ENCODE data around the gene GCM1. TPM values are rescaled to one million over a fixed set of nuclear protein-coding genes. Genes with fewer than 3 reads are reported as not detected.

GCM1 gene
- total RNA-seq, 1 donor from 2014 or later = not detected

DNA sequence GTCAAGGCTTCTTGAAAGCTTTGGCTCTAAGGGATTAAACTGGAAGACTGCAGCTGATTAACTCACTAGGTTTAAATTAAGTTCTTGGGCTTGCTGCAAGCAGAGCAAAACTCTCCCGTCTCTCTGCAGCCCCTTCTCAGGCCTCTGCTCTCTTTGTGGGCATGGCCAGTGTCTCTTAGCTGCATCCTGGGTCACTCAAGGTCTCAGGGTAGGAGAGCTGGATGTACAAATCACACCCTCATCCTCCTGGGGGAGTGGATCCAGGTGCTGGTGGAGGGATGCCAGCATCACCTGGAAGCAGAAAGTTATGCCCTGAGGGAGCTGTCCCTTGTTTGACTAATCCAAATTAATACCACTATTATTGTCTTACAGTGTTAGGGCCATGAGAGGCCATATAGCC lies 35.8 kb downstream of the GCM1 start:
- Histone ChIP-seq H3K27me3 (ENCODE audit: control insufficient read depth, insufficient read depth, low read length) (no peaks in the 10 kb centered on the region), H3K36me3 (ENCODE audit: control insufficient read depth, insufficient read depth, low read length) (no peaks in the 10 kb centered on the region), H3K4me3 (ENCODE audit: low read depth, low read length) (no peak overlapping the region)
- TF ChIP-seq, protein P1, sequence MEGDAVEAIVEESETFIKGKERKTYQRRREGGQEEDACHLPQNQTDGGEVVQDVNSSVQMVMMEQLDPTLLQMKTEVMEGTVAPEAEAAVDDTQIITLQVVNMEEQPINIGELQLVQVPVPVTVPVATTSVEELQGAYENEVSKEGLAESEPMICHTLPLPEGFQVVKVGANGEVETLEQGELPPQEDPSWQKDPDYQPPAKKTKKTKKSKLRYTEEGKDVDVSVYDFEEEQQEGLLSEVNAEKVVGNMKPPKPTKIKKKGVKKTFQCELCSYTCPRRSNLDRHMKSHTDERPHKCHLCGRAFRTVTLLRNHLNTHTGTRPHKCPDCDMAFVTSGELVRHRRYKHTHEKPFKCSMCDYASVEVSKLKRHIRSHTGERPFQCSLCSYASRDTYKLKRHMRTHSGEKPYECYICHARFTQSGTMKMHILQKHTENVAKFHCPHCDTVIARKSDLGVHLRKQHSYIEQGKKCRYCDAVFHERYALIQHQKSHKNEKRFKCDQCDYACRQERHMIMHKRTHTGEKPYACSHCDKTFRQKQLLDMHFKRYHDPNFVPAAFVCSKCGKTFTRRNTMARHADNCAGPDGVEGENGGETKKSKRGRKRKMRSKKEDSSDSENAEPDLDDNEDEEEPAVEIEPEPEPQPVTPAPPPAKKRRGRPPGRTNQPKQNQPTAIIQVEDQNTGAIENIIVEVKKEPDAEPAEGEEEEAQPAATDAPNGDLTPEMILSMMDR (IDR thresholded peaks at IDR 0.05; ENCODE audit: insufficient read depth, low read length, poor library complexity, severe bottlenecking) = no peak
- DNase-seq (ENCODE audit: low read depth) = no peak

DNA sequence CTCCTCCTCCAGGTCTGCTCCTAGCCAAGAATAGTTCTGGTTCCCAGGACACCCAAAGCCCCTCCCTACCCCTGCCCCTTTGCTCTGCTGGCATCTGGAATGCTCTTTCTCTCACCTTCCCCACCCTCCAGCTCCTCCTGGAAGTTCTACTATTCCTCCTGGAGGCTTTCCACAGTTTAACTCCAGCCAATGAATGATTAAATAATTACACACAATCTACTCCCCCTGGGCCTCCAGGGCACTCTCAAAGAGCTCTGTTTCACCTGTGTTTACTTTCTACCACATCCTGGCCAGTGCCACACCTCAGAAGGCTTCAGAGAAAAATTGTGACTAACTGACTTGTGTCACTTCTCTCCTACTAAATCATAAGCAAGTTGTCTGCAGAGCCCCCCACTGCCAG lies 36.2 kb downstream of the GCM1 start:
- Histone ChIP-seq H3K4me3 (ENCODE audit: low read depth, low read length) (no peak overlapping the region), H3K27me3 (ENCODE audit: control insufficient read depth, insufficient read depth, low read length) (no peaks in the 10 kb centered on the region), H3K36me3 (ENCODE audit: control insufficient read depth, insufficient read depth, low read length) (no peaks in the 10 kb centered on the region)
- DNase-seq (ENCODE audit: low read depth) = peak; percentile 14
- TF ChIP-seq, protein P1 (IDR thresholded peaks at IDR 0.05; ENCODE audit: insufficient read depth, low read length, poor library complexity, severe bottlenecking) = no peak

GRCh38 chr6:53111865-53112264 lies 36.8 kb downstream of the GCM1 start:
- no peak overlapping the region for H3K4me3 ChIP-seq (ENCODE audit: low read depth, low read length)
- no peaks in the 10 kb centered on the region for H3K36me3 ChIP-seq (ENCODE audit: control insufficient read depth, insufficient read depth, low read length)
- DNase-seq (ENCODE audit: low read depth) = no peak
- TF ChIP-seq, protein P1 (IDR thresholded peaks at IDR 0.05; ENCODE audit: insufficient read depth, low read length, poor library complexity, severe bottlenecking) = no peak
- H3K27me3 ChIP-seq (ENCODE audit: control insufficient read depth, insufficient read depth, low read length) = no peaks in the 10 kb centered on the region

GRCh38 chr6:53109612-53110011 lies 39.0 kb downstream of the GCM1 start:
- H3K4me3 ChIP-seq (ENCODE audit: low read depth, low read length) = no peak overlapping the region
- DNase-seq (ENCODE audit: low read depth) = no peak
- no peaks in the 10 kb centered on the region for H3K27me3 ChIP-seq (ENCODE audit: control insufficient read depth, insufficient read depth, low read length)
- TF ChIP-seq, protein P1 (IDR thresholded peaks at IDR 0.05; ENCODE audit: insufficient read depth, low read length, poor library complexity, severe bottlenecking) = no peak
- no peaks in the 10 kb centered on the region for H3K36me3 ChIP-seq (ENCODE audit: control insufficient read depth, insufficient read depth, low read length)

DNA sequence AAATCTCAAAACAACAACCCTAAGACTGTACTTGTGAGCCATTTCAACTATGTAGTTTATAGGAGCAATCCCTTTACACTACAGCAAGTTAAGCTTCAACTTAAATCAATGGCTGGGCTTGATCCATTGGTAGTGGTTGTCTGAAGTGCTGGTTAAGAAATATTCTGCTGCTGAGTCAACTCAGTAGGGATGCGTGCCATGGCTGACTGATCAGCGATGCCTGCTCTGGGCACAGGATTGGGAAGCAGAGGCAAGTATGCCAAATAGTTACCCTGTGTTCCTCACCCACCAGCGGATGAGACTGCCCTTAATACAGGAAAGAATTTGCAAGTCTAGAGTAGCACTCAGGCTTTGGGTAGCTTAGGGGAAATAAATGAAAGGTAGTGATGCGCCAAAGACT lies 41.5 kb downstream of the GCM1 start:
- no peak overlapping the region for H3K4me3 ChIP-seq (ENCODE audit: low read depth, low read length)
- no peaks in the 10 kb centered on the region for H3K36me3 ChIP-seq (ENCODE audit: control insufficient read depth, insufficient read depth, low read length)
- H3K27me3 ChIP-seq (ENCODE audit: control insufficient read depth, insufficient read depth, low read length) = no peaks in the 10 kb centered on the region
- peak; percentile 56 for DNase-seq (ENCODE audit: low read depth)
- TF ChIP-seq, protein P1 (IDR thresholded peaks at IDR 0.05; ENCODE audit: insufficient read depth, low read length, poor library complexity, severe bottlenecking) = no peak

DNA sequence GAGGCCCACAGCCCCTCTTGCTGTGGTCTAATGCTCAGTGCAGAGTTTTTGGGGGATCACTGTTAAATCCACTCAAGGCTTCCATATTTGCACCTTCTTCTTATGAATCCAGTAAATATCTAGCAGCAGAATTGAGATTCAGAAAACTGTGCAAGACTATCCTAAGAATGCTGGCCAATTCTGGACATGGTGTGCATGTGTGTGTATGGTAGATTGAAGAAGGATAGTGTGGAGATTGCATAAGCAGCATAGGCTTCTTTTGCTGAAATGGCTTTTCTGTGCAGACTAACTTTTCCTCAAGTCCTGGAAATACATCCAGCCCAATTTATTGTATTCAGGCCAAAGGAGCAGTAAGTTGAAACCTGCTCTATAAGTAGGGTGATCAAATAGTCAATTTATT lies 43.7 kb downstream of the GCM1 start:
- TF ChIP-seq, protein P1 (IDR thresholded peaks at IDR 0.05; ENCODE audit: insufficient read depth, low read length, poor library complexity, severe bottlenecking) = no peak
- Histone ChIP-seq H3K27me3 (ENCODE audit: control insufficient read depth, insufficient read depth, low read length) (no peaks in the 10 kb centered on the region), H3K4me3 (ENCODE audit: low read depth, low read length) (no peak overlapping the region), H3K36me3 (ENCODE audit: control insufficient read depth, insufficient read depth, low read length) (no peaks in the 10 kb centered on the region)
- no peak for DNase-seq (ENCODE audit: low read depth)
